SK-N-DZ (cell line): Measurements from ENCODE around the gene CCDC102A.

Experiments used
- DNase-seq: peaks from one replicate; pipeline ENCODE4 v3.0.0-alpha.2; 2015; ENCODE audit warnings: low spot score

Gene CCDC102A

GRCh38 chr16:57537581-57538234, 1.3 kb upstream of the CCDC102A start:
- DNase-seq: no peak

DNA sequence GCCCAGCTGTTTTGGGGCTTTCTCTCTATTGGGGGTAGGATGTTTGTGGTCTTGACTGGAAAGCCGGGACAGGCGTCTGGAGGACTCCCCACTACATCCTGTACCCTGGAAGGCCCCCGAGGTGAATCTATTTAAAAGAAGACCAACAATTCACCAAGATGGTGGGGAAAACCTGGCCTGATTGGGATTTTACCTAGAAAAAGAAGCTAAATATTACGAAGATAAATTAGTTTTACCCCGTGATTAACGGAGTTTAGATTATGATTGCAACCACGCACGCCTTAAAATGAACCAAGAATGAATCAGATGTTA, 779 bp upstream of the CCDC102A start:
- DNase-seq: no peak

DNA sequence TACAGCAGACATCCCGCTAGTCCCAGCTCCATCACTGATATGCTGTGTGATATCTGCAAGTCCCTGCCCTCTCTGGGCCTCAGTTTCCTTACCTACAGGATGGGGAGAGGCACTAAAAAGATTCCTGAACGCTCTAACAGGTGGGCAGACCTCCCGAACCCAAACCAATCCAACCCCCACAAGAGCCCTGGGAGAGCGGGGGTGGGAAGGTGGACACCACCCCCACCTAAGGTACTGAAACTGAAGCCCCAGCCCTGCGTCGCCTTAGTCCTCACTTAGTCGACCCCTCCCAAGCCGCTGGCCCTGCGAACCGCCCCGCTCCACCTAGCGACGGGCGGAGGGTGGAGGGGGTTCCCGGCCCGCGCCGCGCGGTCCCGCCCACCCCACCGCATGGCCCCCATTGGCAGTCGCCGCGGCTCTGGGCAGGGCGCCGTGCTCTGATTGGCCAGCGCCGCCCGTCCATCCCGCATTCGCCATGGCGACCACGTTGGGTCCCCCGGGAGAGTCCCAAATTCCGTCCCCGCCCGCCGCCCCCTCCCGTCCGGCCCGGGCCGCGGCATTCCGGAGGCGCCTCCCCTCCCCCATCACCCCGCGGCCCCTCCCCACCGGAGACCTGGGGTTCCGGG, 578 bp downstream of the CCDC102A start:
- DNase-seq: peak; percentile 80

DNA sequence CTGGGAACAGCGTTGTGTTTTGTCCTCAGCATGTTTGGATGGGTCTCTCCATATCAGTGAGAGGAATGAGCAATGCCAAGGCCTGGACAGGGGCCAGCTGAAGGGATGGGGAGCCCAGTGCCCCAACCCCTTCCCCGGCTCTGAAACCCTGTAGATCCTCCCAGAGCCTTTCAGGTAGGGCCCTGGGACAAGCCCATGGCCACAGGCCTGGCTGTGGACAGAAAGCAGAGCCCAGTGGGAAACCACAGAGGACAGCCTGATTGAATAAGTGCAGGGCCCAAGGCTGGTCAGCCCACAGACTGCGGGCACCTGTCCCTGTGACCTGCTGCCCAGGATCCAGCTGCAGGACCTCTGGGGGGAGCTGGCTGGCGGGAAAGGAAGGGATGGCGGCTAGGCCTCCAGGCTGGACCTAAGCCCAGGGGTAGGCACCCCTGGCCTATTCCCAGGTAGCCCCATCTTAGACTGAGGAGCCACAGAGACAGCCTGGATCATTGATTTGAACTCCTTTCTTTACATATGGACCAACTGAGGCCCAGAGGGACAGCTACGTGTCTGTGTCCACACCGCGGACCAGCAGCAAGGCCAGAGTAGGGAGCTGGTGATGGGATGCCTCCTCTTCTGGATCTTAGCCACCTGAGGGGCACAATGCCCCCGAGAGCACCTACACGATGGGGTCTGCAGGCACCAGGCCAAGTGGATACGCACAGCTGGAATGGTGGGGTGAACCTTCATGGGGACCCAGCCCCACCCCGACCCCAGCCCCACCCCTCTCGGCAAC, 1.3 kb downstream of the CCDC102A start:
- no peak for DNase-seq

GRCh38 chr16:57534337-57534880, 2.0 kb downstream of the CCDC102A start:
- no peak for DNase-seq

DNA sequence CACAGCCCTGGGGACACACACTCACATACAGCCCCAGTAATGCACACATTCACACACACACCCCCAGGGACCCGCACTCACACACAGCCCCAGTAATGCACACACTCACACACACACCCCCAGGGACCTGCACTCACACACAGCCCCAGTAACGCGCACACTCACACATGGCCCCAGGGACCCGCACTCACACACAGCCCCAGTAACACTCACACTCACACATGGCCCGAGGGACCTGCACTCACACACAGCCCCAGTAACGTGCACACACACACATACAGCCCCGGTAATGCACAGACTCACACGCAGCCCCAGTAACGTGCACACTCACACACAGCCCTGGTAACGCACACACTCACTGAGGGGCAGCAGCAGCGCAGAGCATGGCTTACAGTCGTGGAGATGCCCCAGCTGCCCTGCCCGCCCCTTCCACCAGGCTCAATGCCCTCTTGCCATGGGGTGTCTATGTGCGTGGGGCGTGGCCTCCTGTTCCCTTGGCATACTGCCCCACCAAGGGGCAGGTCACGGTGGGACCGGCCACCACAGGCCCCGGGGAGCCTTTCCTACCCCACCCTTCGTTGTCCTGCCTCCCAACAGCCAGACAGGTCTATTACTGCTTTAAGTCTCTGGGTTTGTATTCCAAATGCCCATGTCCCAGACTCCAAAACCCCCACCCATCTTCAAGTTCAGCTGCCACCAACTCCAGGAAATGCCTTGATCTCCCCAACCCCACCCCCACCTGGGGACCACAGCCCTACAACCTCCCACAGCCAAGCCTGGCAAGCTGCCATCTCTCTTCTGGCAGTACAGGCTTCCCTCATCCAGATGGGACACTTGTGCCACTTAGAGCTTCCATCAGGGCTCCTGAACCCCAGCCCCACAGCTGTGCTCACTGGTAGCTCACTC, 2.7 kb downstream of the CCDC102A start:
- no peak for DNase-seq

GRCh38 chr16:57532266-57532625, 4.1 kb downstream of the CCDC102A start:
- no peak for DNase-seq

GRCh38 chr16:57531635-57532265, 4.6 kb downstream of the CCDC102A start:
- no peak for DNase-seq

DNA sequence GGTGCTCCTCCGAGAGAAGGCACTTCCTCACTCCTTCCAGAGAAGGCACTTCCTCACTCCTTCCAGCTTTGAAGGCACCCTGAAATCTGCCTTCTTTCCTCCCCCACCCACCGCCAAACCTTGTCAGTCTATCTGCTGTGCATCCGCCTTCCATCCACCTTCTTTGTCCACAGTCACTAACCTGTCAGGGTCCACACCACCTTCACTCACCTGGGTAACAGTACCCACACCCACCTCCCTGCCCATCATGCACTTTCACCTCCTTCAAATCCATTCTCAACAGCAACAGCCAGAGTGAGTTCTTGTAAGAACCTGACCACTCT, 5.2 kb downstream of the CCDC102A start:
- no peak for DNase-seq

GRCh38 chr16:57530522-57531252, 5.7 kb downstream of the CCDC102A start:
- DNase-seq: no peak

DNA sequence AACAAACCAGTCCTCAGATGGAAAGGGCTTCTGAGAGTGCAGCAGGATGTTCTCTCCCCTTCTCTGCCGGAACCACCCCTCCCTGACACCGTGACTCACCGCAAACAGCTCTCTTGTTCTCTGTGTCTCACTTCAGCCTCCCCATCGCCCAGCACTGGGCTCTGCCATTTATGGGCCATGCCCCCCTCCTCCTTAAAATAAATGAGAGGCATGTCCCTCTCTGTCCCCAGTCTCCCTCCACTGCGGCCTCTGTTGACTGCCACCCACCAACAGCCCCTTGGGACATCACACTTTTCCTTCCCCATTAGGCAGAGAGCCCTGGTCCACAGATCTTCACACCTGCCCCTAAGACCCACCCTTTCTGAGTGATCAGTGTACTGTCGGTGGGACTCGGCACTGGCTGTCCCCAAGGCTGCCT, 6.3 kb downstream of the CCDC102A start:
- no peak for DNase-seq

DNA sequence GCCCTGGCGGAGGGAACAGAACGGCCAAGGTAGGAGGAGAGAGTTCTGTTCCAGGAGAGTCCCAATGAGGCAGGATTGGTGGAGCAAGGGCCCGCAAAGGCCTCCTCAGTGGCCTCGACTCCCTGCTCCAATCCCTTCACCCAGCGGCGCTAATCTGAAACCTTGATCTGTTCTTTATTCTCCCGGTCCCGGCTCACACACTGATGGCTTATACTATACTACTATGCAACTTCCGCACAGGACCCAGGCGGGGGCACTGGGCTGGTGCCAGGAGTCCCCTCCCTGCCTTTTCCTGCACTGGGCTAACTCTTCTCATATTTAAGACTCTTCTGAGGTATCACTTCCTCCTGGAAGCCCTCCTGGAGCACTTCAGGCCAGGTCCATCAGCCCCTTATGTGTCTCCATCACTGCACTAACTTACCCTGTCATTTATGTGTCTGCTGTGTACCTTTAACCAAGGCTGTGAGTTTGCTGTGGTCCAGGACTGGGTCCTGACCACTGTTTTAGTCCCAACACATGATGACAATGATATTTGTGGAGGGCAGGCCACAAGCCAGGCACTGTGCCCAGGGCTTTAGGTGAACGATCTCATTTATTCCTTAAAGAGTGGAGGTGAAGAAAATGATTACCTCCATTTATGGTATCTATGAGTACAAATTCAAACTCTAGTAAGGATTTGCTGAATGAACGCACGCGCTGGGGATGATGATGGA, 6.8 kb downstream of the CCDC102A start:
- DNase-seq: no peak

DNA sequence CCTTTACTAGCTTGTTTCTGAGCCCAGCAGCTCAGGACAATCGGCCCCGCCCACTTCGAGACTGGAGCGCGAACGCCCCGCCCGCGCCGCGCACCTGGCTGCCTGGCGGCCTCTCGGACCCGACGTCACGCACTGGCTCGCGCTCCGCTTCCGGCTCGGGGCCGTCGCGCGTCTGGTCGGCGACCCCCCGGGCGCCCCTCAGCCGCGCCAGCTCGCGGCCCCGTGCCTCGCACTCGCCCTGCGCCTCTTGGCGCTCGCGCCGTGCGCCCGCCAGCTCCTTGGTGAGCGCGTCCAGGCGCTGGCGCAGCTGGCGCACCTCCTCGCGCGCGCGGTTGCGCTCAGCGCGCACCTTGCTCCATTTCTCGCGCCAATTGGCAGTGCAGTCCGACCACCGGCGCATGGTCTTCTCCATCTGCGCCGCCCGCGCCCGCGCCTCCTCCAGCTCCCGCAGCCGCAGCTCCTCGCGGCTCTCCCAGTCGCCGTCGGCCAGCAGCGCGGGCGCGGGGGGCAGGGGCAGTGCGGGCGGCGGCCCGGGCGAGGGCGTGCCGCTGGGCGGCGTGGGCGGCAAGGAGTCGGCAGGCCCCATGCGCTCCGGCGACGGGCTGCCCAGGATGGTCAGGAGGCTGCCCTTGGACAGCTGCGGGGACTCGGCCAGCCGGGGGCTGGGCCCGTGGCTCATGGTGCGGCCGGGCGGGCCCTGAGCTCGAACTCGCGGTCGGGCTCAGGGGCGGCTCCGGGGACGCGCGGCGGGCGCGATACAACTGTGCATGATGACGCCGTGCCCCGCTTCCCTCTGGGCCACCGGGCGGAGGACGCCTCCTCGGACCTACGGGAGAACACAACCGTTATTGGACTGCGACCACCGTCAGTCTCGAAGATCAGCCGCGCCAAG, 7.6 kb downstream of the CCDC102A start:
- DNase-seq: no peak

- DNase-seq: no peak
These were observed 8.6 kb downstream of the CCDC102A start for GRCh38 chr16:57527610-57528360.

GRCh38 chr16:57527027-57527426, 9.3 kb downstream of the CCDC102A start:
- no peak for DNase-seq

DNA sequence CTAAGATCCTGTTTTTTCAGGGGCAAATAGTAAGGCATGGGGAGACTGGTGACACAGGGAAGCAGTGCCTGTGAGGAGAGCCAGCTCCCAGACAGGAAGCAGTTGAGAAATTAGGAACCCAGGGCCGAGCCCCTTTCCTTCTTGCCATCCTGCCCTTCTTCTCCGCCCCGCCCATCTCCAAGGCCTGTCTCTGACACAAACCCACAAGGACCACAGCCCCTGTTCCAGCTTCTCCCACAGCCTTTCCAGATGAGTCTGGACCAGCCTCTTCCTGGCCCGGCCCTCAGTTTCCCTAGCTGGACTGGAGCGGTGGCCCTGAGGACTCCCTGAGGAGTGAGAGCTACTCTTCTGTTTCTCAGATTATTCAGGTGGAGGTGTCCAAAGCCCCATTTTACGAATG, 9.9 kb downstream of the CCDC102A start:
- DNase-seq: no peak

- peak; percentile 54 for DNase-seq
These were observed 10.6 kb downstream of the CCDC102A start for GRCh38 chr16:57525761-57526160.

- no peak for DNase-seq
These were observed 13.4 kb downstream of the CCDC102A start for GRCh38 chr16:57522960-57523359.
